ENCODE data around the gene TRAF3. TPM values are rescaled to one million over a fixed set of nuclear protein-coding genes. Genes with fewer than 3 reads are reported as not detected.

The TRAF3 gene
- total and polyA plus RNA-seq, 4 donors: 2.1 to 12.0 (median 5.2) TPM

GRCh38 chr14:102907980-102908730 is 130.9 kb downstream of the TRAF3 start (continued):
- no peak for TF ChIP-seq HNF4A (conservative IDR thresholded peaks at IDR 0.05)

DNA sequence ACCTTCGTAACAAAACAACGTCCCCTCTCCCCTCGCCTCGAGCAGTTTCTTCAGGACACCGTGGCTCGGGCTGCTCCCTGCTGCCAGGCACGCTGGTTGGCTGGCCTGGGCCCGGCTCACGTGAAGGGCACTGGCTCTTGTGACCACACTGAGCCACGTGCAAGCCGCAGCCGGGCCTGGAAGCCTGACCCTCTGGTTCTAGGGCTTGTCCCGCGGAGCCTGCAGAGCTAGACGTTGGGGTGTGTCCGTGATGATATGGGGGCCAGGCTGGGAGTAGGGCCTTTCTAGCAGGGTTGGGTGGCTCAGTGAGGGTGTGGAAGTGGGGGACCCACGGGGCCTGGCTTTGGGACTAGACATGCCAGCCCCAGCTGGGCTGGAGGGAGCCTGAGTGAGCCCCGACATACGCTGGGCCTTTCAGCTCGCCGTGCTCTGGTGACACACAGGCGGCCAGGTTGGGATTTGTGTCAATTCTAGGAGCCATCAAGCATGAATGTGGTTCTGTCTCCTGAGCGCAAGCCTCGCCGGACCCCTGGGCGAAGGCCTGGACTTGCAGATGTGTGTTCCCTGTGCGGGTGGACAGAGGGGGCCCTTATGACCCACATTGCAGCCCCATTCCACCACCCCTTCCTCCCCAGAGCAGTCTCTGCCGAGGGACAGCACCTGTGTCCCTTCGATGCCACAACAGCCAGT is 131.7 kb downstream of the TRAF3 start:
- H3K9me3 ChIP-seq (ENCODE audit: control insufficient read depth in 4 of 4, low read length in 3 of 4): no peaks in the 10 kb centered on the region
- no peak overlapping the region for H3K27ac ChIP-seq (ENCODE audit: low read depth in 1 of 2, low read length in 2 of 2)
- TF ChIP-seq RXRA (IDR thresholded peaks at IDR 0.05): no peak
- no peak for TF ChIP-seq RAD21 (IDR thresholded peaks at IDR 0.05)
- no peak for TF ChIP-seq FOXA1 (IDR thresholded peaks at IDR 0.05)
- no peak for TF ChIP-seq GABPA (IDR thresholded peaks at IDR 0.05 in 1 of 2, conservative IDR thresholded peaks at IDR 0.05 in 1 of 2)
- TF ChIP-seq, protein P1, sequence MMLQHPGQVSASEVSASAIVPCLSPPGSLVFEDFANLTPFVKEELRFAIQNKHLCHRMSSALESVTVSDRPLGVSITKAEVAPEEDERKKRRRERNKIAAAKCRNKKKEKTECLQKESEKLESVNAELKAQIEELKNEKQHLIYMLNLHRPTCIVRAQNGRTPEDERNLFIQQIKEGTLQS (IDR thresholded peaks at IDR 0.05): no peak
- TF ChIP-seq YY1 (IDR thresholded peaks at IDR 0.05): no peak
- TF ChIP-seq NR2F2 (IDR thresholded peaks at IDR 0.05): no peak
- TF ChIP-seq, protein P2, sequence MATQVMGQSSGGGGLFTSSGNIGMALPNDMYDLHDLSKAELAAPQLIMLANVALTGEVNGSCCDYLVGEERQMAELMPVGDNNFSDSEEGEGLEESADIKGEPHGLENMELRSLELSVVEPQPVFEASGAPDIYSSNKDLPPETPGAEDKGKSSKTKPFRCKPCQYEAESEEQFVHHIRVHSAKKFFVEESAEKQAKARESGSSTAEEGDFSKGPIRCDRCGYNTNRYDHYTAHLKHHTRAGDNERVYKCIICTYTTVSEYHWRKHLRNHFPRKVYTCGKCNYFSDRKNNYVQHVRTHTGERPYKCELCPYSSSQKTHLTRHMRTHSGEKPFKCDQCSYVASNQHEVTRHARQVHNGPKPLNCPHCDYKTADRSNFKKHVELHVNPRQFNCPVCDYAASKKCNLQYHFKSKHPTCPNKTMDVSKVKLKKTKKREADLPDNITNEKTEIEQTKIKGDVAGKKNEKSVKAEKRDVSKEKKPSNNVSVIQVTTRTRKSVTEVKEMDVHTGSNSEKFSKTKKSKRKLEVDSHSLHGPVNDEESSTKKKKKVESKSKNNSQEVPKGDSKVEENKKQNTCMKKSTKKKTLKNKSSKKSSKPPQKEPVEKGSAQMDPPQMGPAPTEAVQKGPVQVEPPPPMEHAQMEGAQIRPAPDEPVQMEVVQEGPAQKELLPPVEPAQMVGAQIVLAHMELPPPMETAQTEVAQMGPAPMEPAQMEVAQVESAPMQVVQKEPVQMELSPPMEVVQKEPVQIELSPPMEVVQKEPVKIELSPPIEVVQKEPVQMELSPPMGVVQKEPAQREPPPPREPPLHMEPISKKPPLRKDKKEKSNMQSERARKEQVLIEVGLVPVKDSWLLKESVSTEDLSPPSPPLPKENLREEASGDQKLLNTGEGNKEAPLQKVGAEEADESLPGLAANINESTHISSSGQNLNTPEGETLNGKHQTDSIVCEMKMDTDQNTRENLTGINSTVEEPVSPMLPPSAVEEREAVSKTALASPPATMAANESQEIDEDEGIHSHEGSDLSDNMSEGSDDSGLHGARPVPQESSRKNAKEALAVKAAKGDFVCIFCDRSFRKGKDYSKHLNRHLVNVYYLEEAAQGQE (IDR thresholded peaks at IDR 0.05): no peak
- TF ChIP-seq FOXA2 (IDR thresholded peaks at IDR 0.05): no peak
- no peak for TF ChIP-seq EGR1 (IDR thresholded peaks at IDR 0.05; ENCODE audit: low read depth in 2 of 2)
- no peak for TF ChIP-seq TAF1 (conservative IDR thresholded peaks at IDR 0.05)
- TF ChIP-seq HNF4G (IDR thresholded peaks at IDR 0.05): no peak
- no peak for TF ChIP-seq ZBTB33 (IDR thresholded peaks at IDR 0.05)
- TF ChIP-seq JUND (IDR thresholded peaks at IDR 0.05): no peak
- TF ChIP-seq, protein P3, sequence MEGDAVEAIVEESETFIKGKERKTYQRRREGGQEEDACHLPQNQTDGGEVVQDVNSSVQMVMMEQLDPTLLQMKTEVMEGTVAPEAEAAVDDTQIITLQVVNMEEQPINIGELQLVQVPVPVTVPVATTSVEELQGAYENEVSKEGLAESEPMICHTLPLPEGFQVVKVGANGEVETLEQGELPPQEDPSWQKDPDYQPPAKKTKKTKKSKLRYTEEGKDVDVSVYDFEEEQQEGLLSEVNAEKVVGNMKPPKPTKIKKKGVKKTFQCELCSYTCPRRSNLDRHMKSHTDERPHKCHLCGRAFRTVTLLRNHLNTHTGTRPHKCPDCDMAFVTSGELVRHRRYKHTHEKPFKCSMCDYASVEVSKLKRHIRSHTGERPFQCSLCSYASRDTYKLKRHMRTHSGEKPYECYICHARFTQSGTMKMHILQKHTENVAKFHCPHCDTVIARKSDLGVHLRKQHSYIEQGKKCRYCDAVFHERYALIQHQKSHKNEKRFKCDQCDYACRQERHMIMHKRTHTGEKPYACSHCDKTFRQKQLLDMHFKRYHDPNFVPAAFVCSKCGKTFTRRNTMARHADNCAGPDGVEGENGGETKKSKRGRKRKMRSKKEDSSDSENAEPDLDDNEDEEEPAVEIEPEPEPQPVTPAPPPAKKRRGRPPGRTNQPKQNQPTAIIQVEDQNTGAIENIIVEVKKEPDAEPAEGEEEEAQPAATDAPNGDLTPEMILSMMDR (IDR thresholded peaks at IDR 0.05; ENCODE audit: low read depth, low read length, missing input control): no peak
- TF ChIP-seq HNF4A (conservative IDR thresholded peaks at IDR 0.05): no peak
- TF ChIP-seq SP1 (IDR thresholded peaks at IDR 0.05): no peak
- no peaks in the 10 kb centered on the region for H3K4me1 ChIP-seq (ENCODE audit: control insufficient read depth in 4 of 4, insufficient read depth in 4 of 4, low read length in 3 of 4)
- H3K9ac ChIP-seq (ENCODE audit: low read depth in 1 of 2, low read length in 2 of 2): no peak overlapping the region
- H3K4me3 ChIP-seq (ENCODE audit: low read depth in 1 of 3, low read length in 3 of 3): no peak overlapping the region
- no peak for DNase-seq (ENCODE audit: low spot score)
- no peaks in the 10 kb centered on the region for H3K27me3 ChIP-seq (ENCODE audit: control insufficient read depth in 4 of 4, insufficient read depth in 4 of 4, low read length in 3 of 4)
- WGBS: 97% methylated on average over 29 of the region's 29 CpGs
- H3K36me3 ChIP-seq (ENCODE audit: control insufficient read depth in 4 of 4, insufficient read depth in 3 of 4, low read depth in 1 of 4, low read length in 3 of 4): peaks cover 0 to 17% (median 1%) of the 10 kb centered on the region in 4 donors

All from liver (tissue), 9 donors.